ENCODE results near the gene KIF4A.

DNA sequence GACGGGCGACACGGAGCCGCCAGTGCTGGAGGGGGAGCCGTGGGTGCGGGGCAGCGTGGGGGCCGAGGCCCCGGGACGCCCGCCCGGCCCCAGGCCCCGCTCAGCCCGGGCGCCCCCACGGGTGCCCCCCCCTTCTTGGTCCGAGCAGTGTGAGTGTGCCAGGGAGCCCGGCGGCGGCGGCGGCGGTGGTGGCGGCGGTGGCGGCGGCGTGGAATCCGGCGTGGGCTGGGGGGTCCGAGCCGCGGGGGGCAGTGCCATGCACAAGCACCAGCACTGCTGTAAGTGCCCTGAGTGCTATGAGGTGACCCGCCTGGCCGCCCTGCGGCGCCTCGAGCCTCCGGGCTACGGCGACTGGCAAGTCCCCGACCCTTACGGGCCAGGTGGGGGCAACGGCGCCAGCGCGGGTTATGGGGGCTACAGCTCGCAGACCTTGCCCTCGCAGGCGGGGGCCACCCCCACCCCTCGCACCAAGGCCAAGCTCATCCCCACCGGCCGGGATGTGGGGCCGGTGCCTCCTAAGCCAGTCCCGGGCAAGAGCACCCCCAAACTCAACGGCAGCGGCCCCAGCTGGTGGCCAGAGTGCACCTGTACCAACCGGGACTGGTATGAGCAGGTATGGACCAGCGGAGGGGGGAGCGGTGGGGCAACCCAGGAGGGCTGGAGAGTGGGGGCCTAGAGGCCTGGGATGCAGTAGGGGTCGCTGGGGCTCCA is 155.2 kb downstream of the KIF4A start:
- no peak for TF ChIP-seq EP300 (IDR thresholded peaks at IDR 0.05; ENCODE audit: borderline replicate concordance)
- no peak for TF ChIP-seq RAD21 (IDR thresholded peaks at IDR 0.05; ENCODE audit: low read depth)
- TF ChIP-seq EGR1 (IDR thresholded peaks at IDR 0.05), result no peak
- no peak for TF ChIP-seq CEBPB (IDR thresholded peaks at IDR 0.05)
- TF ChIP-seq TAF1 (IDR thresholded peaks at IDR 0.05; ENCODE audit: low read depth), result no peak
- TF ChIP-seq, protein P1, sequence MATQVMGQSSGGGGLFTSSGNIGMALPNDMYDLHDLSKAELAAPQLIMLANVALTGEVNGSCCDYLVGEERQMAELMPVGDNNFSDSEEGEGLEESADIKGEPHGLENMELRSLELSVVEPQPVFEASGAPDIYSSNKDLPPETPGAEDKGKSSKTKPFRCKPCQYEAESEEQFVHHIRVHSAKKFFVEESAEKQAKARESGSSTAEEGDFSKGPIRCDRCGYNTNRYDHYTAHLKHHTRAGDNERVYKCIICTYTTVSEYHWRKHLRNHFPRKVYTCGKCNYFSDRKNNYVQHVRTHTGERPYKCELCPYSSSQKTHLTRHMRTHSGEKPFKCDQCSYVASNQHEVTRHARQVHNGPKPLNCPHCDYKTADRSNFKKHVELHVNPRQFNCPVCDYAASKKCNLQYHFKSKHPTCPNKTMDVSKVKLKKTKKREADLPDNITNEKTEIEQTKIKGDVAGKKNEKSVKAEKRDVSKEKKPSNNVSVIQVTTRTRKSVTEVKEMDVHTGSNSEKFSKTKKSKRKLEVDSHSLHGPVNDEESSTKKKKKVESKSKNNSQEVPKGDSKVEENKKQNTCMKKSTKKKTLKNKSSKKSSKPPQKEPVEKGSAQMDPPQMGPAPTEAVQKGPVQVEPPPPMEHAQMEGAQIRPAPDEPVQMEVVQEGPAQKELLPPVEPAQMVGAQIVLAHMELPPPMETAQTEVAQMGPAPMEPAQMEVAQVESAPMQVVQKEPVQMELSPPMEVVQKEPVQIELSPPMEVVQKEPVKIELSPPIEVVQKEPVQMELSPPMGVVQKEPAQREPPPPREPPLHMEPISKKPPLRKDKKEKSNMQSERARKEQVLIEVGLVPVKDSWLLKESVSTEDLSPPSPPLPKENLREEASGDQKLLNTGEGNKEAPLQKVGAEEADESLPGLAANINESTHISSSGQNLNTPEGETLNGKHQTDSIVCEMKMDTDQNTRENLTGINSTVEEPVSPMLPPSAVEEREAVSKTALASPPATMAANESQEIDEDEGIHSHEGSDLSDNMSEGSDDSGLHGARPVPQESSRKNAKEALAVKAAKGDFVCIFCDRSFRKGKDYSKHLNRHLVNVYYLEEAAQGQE (IDR thresholded peaks at IDR 0.05; ENCODE audit: low read depth), result no peak
- no peak for TF ChIP-seq TCF12 (IDR thresholded peaks at IDR 0.05; ENCODE audit: low read depth)
- TF ChIP-seq, protein P2, sequence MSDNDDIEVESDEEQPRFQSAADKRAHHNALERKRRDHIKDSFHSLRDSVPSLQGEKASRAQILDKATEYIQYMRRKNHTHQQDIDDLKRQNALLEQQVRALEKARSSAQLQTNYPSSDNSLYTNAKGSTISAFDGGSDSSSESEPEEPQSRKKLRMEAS (IDR thresholded peaks at IDR 0.05), result no peak
- no peak for TF ChIP-seq TEAD4 (IDR thresholded peaks at IDR 0.05)
- TF ChIP-seq CREB1 (IDR thresholded peaks at IDR 0.05; ENCODE audit: low read depth), result no peak

Data from Ishikawa (cell line).